GM10266 (cell line): Measurements from ENCODE around the gene UNC5B.

ENCODE experiments used
- DNase-seq: peaks from one replicate; pipeline ENCODE4 v3.0.0; 2012; ENCODE audit errors: extremely low spot score
- CTCF ChIP-seq: IDR thresholded peaks from 2 replicates; pipeline ENCODE4 v1.5.1; 2012; ENCODE audit warnings: mild to moderate bottlenecking, low read depth; ENCODE audit not compliant: control insufficient read depth, insufficient read depth; ENCODE audit errors: missing control alignments

UNC5B gene

DNA sequence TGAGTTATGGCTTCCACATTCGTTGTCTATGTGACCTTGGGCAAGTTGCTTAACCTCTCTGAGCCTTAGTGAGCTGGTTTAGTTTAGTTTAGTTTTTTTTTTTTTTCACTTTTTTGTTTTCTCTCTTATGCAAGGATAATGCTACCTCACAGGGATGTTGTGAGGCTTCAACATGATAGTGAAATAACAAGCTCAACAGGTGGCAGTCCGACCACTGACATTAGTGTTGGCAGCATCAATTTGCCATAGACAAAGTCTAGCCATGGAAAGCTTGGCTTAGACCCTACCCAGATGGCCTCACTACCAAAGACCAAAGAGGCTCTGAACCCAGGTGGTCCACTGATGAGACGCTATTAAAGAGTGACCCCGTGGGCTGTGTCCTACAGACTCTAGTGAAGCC, 27.2 kb upstream of the UNC5B start:
- no peak for TF ChIP-seq CTCF
- DNase-seq: no peak

DNA sequence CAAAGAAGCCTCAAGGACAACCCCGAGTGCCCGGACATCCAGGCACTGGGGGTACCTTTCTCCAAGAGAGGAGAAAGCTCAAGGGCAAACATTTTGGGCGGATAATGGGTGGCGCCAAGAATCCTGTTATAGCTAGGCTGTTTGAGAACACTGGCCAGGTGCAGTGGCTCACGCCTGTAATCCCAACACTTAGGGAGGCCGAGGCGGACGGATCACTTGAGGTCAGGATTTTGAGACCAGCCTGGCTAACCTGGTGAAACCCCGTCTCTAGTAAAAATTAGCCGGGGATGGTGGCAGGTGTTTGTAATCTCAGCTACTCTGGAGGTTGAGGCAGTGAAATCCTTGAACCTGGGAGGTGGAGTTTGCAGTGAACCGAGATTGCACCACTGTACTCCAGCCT, 25.2 kb upstream of the UNC5B start:
- no peak for TF ChIP-seq CTCF
- DNase-seq: no peak

DNA sequence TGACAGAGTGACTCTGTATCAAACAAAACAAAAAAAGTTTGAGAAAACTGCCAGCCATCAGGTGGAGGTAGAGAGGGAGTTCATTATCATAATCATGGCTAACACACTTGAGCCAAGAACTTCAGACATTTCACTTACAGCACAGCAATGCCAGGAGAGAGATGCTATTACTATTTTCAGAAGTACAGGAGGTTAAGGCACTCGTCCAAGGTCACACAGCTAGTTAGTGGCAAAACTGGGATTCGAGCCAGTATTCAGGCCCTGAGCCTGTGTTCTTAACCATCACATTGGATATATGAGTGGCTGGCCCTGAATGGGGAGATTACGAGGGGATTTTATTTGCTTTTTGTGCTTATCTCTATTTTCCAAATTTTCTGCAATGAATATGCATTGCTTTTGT, 24.8 kb upstream of the UNC5B start:
- TF ChIP-seq CTCF: no peak
- DNase-seq: no peak

- TF ChIP-seq CTCF: no peak
- no peak for DNase-seq
Measured at GRCh38 chr10:71188201-71188600, 24.2 kb upstream of the UNC5B start.

GRCh38 chr10:71191019-71191418, 21.4 kb upstream of the UNC5B start:
- no peak for TF ChIP-seq CTCF
- DNase-seq: no peak

GRCh38 chr10:71191551-71192076, 20.8 kb upstream of the UNC5B start:
- TF ChIP-seq CTCF: no peak
- DNase-seq: no peak

DNA sequence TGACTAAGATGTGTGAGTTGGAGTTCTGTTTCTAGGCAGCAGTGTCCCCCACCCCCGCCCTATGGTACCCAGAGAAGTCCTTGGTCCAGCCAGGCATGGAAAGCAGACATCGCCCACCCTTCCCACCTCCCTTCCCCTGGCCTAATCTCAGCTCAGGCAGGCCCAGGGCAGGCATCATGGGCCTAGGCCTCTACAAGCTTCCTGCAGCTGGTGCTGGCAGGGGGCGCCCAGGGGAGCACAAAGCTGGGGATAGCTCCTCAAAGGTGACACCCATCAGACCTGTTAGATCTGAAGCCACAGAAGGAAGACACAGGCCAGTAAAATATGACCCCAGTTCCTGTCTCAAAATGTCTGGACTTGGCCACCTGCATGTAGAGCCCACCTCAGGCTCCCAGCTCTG, 18.9 kb upstream of the UNC5B start:
- no peak for DNase-seq
- TF ChIP-seq CTCF: no peak
